Panc1 (cell line): Measurements from ENCODE around the gene SLC7A1.

Experiments used
- CTCF ChIP-seq: fragments of 450-650 bp; IDR thresholded peaks from 2 replicates; pipeline ENCODE4 v1.5.1; 2017; ENCODE audit warnings: mild to moderate bottlenecking
- POLR2AphosphoS5 ChIP-seq: IDR thresholded peaks from 2 replicates; pipeline ENCODE4 v1.6.1; 2012; ENCODE audit warnings: mild to moderate bottlenecking, low read depth, low read length, moderate library complexity
- REST ChIP-seq, 2 experiments: IDR thresholded peaks; 2 replicates each; pipeline ENCODE4 v1.6.1; 2011 to 2012; ENCODE audit warnings: low read depth in 2 of 2, control low read depth in 1 of 2, low read length in 1 of 2, mild to moderate bottlenecking in 1 of 2, moderate library complexity in 1 of 2; ENCODE audit not compliant: insufficient read depth in 1 of 2
- SIN3A ChIP-seq: IDR thresholded peaks from 2 replicates; pipeline ENCODE4 v1.6.1; 2012; ENCODE audit warnings: low read depth, mild to moderate bottlenecking, low read length, moderate library complexity, borderline replicate concordance; ENCODE audit not compliant: insufficient read depth
- TCF7L2 ChIP-seq: IDR thresholded peaks from 2 replicates; pipeline ENCODE4 v1.6.1; 2011; ENCODE audit warnings: mild to moderate bottlenecking, low read depth, low read length, inconsistent platforms

- no peak for TF ChIP-seq CTCF
- no peak for TF ChIP-seq POLR2AphosphoS5
- TF ChIP-seq TCF7L2: no peak
- no peak for TF ChIP-seq REST (IDR thresholded peaks at IDR 0.05; ENCODE audit: insufficient read depth in 1 of 2, low read depth in 2 of 2, low read length in 1 of 2)
- no peak for TF ChIP-seq SIN3A
Observed at GRCh38 chr13:29562786-29563438, 32.6 kb downstream of the SLC7A1 start.
